ENCODE results near the gene ADAMTS17.

The ADAMTS17 gene

DNA sequence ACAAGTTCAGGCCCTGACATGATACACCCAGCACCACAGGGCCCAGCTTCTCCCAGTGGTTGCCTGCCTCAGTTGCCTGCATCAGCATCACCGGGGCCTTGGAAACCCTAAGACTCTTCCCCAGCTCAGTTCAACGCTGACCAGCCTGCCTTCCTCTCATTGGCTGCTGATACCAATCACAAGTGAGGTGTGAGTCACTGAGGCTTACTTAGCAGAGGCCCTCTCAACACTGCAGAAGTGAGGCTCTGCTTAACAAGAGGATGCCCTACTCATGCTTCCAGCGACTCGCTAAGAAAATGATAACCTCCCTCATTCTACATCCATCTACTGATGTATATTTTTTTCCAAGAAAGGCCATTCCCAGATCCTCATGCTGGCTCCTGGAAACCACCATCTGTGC, 151.9 kb downstream of the ADAMTS17 start:
- DNase-seq: no peak
- Mint-ChIP-seq H3K4me3 (no peak overlapping the region), H3K9me3 (no peaks in the 10 kb centered on the region), H3K36me3 (ENCODE audit: low read depth) (no peaks in the 10 kb centered on the region), H3K27me3 (no peaks in the 10 kb centered on the region), H3K4me1 (ENCODE audit: low read depth) (no peaks in the 10 kb centered on the region), H3K27ac (no peak overlapping the region)

DNA sequence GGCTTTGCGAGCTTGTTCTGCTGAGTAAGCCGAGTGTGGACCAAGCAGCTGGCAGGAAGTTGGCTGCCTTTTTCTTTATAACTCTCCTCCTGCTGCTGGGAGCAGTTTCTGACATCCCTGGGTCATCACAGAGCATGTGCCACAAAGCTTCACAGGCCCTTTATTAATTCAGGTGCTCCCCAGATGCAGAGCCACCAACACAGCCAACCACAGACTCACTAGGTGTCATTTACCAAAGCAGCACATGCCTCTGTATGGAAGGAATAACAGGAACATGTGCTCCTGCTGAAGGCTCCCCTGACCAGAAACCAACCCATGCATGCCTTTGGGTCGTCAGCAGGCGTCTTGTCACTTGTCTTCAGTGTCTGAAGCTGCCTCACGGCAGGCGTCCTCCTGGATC, 152.5 kb downstream of the ADAMTS17 start:
- Mint-ChIP-seq H3K4me1 (ENCODE audit: low read depth) (no peaks in the 10 kb centered on the region), H3K4me3 (no peak overlapping the region), H3K27ac (no peak overlapping the region), H3K36me3 (ENCODE audit: low read depth) (no peaks in the 10 kb centered on the region), H3K27me3 (no peaks in the 10 kb centered on the region), H3K9me3 (no peaks in the 10 kb centered on the region)
- DNase-seq: no peak

DNA sequence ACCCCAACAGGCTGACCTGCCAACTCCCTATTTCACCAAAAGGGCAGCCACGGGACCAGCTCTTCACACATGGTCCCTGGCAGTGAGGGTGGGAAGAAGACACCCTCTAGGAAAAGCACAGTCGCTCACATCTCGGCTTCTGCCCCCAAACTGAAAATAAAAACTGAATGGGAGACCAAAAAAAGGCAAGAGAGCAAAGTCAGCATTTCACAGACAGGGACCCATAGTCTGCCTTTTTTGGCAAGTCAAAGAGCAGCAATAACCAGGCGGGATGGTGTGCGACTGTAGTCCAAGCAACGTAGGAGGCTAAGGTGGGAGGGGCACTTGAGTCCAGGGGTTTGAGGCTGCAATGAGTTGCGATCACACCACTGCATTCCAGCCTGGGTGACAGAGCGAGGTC, 154.1 kb downstream of the ADAMTS17 start:
- no peaks in the 10 kb centered on the region for H3K27me3 Mint-ChIP-seq
- no peak for DNase-seq
- H3K4me3 Mint-ChIP-seq: no peak overlapping the region
- no peaks in the 10 kb centered on the region for H3K9me3 Mint-ChIP-seq
- no peak overlapping the region for H3K27ac Mint-ChIP-seq
- H3K4me1 Mint-ChIP-seq (ENCODE audit: low read depth): no peaks in the 10 kb centered on the region
- no peaks in the 10 kb centered on the region for H3K36me3 Mint-ChIP-seq (ENCODE audit: low read depth)

DNA sequence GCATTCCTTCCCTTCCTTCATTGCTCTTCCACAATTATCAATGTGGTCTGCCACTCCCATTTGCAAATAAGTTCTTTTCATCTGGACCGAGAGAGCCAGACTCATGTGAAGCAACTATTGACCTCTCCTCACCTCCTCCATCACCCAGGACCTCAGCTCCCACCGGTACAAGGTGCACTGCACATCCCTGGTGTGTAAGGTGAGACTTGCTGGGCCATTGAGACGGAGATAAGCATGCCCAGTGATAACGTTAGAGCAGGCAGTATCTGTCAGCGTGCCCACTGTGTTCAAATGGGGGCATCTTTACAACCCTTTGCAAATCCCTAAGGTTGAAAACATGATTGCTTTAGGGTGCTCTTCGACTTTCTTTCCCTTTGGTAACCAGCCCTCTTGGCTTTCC, 154.8 kb downstream of the ADAMTS17 start:
- H3K27ac Mint-ChIP-seq: no peak overlapping the region

DNA sequence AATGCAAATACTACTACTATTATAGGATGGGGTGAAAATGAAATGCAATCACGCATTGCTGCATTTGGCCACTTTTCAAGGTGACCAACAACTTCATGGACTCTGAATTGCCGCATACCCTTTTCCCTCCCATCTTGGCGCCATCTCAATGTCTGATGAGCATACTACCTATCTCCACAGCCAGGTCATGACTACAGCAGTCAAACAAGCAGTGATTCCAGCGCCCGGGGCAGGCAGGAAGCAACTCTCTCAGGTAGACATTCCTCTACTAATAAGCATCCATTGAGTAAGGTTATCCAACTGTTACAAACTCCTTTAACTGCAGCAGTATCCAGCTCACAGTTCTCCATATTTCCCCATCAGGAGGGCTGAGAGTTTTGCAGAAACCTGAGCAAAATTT, 155.4 kb downstream of the ADAMTS17 start:
- DNase-seq: no peak
- H3K27ac Mint-ChIP-seq: no peak overlapping the region

More for the DNA sequence above, 154.8 kb downstream of the ADAMTS17 start:
- no peak for DNase-seq
- no peaks in the 10 kb centered on the region for H3K27me3 Mint-ChIP-seq
- H3K4me3 Mint-ChIP-seq: no peak overlapping the region
- no peaks in the 10 kb centered on the region for H3K9me3 Mint-ChIP-seq
- H3K4me1 Mint-ChIP-seq (ENCODE audit: low read depth): no peaks in the 10 kb centered on the region
- no peaks in the 10 kb centered on the region for H3K36me3 Mint-ChIP-seq (ENCODE audit: low read depth)

DNA sequence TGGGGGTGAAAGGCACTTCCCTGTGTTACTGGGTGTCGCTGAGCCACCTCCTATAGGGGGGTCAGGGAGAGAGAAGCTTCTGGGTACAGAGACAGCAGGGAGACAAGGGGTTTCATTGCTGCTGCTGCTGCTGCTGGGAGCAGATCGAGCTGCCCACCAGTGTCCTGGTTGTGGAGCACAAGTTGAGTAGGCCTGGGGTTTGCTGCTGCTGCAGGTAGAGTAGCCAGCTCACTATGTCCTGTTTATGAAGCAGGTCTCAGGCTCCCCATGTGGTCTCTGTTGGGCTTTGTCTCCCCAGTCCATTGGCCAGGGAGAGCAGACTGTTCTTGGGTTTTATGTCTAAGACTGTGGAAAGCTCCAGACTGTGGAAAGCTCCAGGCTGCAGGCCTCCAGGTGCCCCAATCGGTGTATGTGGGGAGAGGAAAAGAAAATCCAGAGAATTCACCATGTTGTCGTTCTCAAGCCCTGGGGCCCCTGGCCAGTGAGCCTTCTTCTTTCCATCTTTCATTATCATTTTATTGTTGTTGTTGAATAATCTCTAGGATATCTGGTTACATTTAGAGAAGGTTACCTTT, 157.8 kb downstream of the ADAMTS17 start:
- DNase-seq: no peak
- no peaks in the 10 kb centered on the region for H3K9me3 Mint-ChIP-seq
- no peak overlapping the region for H3K4me3 Mint-ChIP-seq
- no peaks in the 10 kb centered on the region for H3K27me3 Mint-ChIP-seq
- H3K4me1 Mint-ChIP-seq (ENCODE audit: low read depth): no peaks in the 10 kb centered on the region
- no peak overlapping the region for H3K27ac Mint-ChIP-seq
- no peaks in the 10 kb centered on the region for H3K36me3 Mint-ChIP-seq (ENCODE audit: low read depth)

More for the DNA sequence above, 155.4 kb downstream of the ADAMTS17 start:
- H3K4me1 Mint-ChIP-seq (ENCODE audit: low read depth): no peaks in the 10 kb centered on the region
- H3K36me3 Mint-ChIP-seq (ENCODE audit: low read depth): no peaks in the 10 kb centered on the region
- no peaks in the 10 kb centered on the region for H3K9me3 Mint-ChIP-seq
- no peak overlapping the region for H3K4me3 Mint-ChIP-seq
- H3K27me3 Mint-ChIP-seq: no peaks in the 10 kb centered on the region

- no peak overlapping the region for H3K27ac Mint-ChIP-seq
- no peaks in the 10 kb centered on the region for H3K4me1 Mint-ChIP-seq (ENCODE audit: low read depth)
- H3K27me3 Mint-ChIP-seq: no peaks in the 10 kb centered on the region
- H3K9me3 Mint-ChIP-seq: peaks cover 18% of the 10 kb centered on the region
- H3K36me3 Mint-ChIP-seq (ENCODE audit: low read depth): no peaks in the 10 kb centered on the region
- no peak for DNase-seq
- H3K4me3 Mint-ChIP-seq: no peak overlapping the region
These were observed 160.9 kb downstream of the ADAMTS17 start for GRCh38 chr15:100180921-100181320.

- peaks cover 3% of the 10 kb centered on the region for H3K36me3 Mint-ChIP-seq (ENCODE audit: low read depth)
- no peak overlapping the region for H3K27ac Mint-ChIP-seq
- no peak overlapping the region for H3K4me3 Mint-ChIP-seq
- no peak for DNase-seq
- peaks cover 21% of the 10 kb centered on the region for H3K9me3 Mint-ChIP-seq
- H3K4me1 Mint-ChIP-seq (ENCODE audit: low read depth): peaks cover 10% of the 10 kb centered on the region
- H3K27me3 Mint-ChIP-seq: no peaks in the 10 kb centered on the region
These were observed 166.2 kb downstream of the ADAMTS17 start for GRCh38 chr15:100175406-100176114.

DNA sequence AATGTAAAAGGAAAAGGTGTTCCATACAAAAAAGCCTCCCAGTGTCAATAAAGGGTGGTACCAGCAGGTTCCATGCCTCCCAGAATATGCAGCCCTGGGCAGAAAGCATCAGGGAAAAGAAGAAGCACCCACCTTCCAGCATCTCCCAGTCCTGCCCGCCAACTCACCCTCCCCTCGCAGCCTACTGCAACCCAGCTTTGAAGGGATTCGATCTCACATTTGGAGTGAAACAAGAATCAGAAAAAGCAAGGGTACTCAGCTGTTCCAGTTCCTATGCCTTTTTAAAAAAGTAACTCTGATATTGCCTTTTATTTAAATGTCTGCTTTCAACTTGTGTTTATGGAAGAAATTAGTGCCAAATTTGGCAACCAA, 166.9 kb downstream of the ADAMTS17 start:
- Mint-ChIP-seq H3K36me3 (ENCODE audit: low read depth) (peaks cover 3% of the 10 kb centered on the region), H3K27me3 (no peaks in the 10 kb centered on the region), H3K4me1 (ENCODE audit: low read depth) (peaks cover 17% of the 10 kb centered on the region), H3K4me3 (no peak overlapping the region), H3K9me3 (peaks cover 21% of the 10 kb centered on the region), H3K27ac (no peak overlapping the region)
- no peak for DNase-seq

DNA sequence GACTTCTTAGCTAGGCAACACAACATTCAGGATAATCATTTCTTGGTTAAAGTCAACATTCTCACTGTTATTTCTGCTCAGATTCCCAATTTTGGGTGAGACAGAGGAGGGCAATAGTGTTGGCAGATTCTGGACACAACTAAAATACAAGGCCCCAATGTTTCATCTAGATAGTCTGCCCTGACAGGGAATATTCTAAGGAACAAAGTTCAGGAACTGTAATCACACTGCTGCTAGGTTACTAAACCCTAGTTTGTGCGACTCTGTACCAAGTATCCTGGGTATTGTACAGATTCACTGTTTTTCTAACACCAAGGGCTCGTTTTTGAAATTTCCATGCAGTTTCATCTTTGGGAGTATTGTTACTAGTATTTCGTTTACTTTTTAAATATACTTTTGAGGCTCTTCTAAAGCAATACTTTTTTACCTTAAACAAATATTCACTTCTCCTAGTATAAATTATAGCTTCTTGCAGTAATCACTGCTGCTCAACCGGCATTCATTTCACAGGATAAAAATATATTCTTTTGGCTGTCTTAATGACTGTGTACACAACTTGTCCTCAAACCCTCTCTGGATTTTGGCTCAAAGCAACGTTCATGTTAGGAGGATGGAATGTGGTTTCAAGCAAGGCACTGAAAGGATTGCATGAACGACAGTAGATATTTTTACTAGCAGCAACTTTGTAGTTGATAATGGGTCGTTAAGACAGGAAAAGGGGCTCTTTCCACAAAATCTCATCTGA, 167.4 kb downstream of the ADAMTS17 start:
- DNase-seq: no peak
- no peak overlapping the region for H3K27ac Mint-ChIP-seq
- peaks cover 3% of the 10 kb centered on the region for H3K36me3 Mint-ChIP-seq (ENCODE audit: low read depth)
- H3K4me3 Mint-ChIP-seq: no peak overlapping the region
- peaks cover 19% of the 10 kb centered on the region for H3K4me1 Mint-ChIP-seq (ENCODE audit: low read depth)
- no peaks in the 10 kb centered on the region for H3K27me3 Mint-ChIP-seq
- H3K9me3 Mint-ChIP-seq: peaks cover 21% of the 10 kb centered on the region

GRCh38 chr15:100172356-100173024, 169.3 kb downstream of the ADAMTS17 start:
- Mint-ChIP-seq H3K4me1 (ENCODE audit: low read depth) (peaks cover 19% of the 10 kb centered on the region), H3K36me3 (ENCODE audit: low read depth) (peaks cover 3% of the 10 kb centered on the region), H3K27me3 (no peaks in the 10 kb centered on the region), H3K4me3 (no peak overlapping the region), H3K27ac (no peak overlapping the region), H3K9me3 (peaks cover 13% of the 10 kb centered on the region)
- DNase-seq: no peak

DNA sequence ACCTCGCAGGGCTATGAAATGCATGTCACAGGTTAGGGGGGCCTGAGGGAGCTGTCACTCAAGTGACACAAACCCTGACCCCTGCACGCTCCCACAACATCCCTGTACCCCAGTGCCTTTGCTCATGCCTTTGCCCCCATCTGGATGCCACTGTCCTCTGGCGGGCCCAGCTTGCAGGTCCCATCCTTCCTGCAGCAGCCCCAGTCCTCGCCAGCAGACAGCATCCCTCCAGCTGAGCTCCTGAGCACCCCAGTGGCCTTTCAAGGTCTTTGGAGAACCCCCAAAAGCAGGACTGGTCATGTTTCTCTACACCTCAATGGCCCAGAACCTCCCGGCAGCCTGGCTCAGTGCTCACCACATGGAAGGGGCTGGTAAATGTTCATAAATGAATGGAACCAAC, 170.4 kb downstream of the ADAMTS17 start:
- H3K27me3 Mint-ChIP-seq: no peaks in the 10 kb centered on the region
- H3K4me1 Mint-ChIP-seq (ENCODE audit: low read depth): peaks cover 19% of the 10 kb centered on the region
- DNase-seq: no peak
- H3K27ac Mint-ChIP-seq: no peak overlapping the region
- H3K4me3 Mint-ChIP-seq: no peak overlapping the region
- H3K36me3 Mint-ChIP-seq (ENCODE audit: low read depth): peaks cover 3% of the 10 kb centered on the region
- peaks cover 3% of the 10 kb centered on the region for H3K9me3 Mint-ChIP-seq

DNA sequence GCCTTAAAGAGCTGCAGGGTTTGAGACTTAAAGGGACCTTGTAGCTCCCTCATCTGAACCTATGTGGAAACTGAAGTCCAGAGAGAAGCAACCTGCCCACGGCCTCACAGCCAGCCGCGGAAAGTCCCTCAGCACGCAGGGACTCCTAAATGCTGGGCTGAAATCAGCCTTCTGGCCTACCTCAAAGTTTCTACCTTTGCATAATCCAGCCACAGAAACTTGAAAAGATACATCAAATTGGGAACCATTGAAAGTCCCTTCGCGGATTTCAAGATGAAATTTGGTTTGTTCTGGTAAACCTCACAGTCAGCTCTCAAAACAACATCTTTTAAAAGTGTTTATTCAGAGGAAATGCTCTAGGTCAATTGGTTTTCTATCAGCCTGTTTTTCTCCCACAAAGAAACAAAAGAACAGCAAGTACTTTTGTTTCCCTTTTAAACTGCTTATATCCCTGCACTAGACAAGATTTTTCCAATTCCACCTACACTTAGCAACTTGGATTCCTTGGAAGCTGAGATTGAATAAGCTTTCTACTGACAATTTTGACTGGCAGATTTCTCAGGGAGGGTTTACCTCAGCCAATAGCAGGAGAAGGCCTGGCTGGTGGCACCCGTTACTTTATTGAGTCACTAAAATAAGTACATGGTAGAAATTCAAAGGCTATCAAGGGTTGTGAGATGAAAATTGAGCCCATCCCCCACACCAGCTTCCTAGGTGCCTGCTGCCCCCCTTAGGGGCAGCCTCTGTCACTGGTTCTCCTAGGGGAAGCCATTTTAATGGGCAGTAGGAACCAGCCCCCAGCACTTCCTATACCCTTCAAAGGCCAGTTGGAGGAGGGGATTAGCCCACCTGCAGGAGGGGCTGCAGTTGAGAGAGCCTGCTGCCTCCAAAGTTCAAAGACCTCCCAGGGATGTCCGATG, 171.2 kb downstream of the ADAMTS17 start:
- H3K27ac Mint-ChIP-seq: peak overlapping the region; percentile 71
- DNase-seq: no peak
- H3K4me1 Mint-ChIP-seq (ENCODE audit: low read depth): peaks cover 19% of the 10 kb centered on the region
- H3K9me3 Mint-ChIP-seq: peaks cover 1% of the 10 kb centered on the region
- H3K4me3 Mint-ChIP-seq: no peak overlapping the region
- no peaks in the 10 kb centered on the region for H3K27me3 Mint-ChIP-seq
- H3K36me3 Mint-ChIP-seq (ENCODE audit: low read depth): peaks cover 3% of the 10 kb centered on the region
